Anterior cingulate cortex (tissue), 58 donors: ENCODE results near the gene MAEL.
A peak's percentile ranks its signal among the peaks of the same experiment; 100 is the strongest.
"Not testable (repeated sequence)": the region's sequence is repeated elsewhere in the genome, so short reads cannot be mapped to it uniquely, and the experiment has no call there.

Experiments used
- DNase-seq, 58 donors: peaks; one replicate each; lab custom pipeline; 2025; lab: John Stamatoyannopoulos, UW

The MAEL gene

GRCh38 chr1:166975361-166976129, 13.5 kb upstream of the MAEL start, which contains the start of gene ILDR2:
TSS of gene ILDR2 (minus strand) at chr1:166975540. CDS start at chr1:166975268, 272 bp downstream.
- peak in 52 of 58 donors; percentile 26 to 81 (median 61) for DNase-seq

DNA sequence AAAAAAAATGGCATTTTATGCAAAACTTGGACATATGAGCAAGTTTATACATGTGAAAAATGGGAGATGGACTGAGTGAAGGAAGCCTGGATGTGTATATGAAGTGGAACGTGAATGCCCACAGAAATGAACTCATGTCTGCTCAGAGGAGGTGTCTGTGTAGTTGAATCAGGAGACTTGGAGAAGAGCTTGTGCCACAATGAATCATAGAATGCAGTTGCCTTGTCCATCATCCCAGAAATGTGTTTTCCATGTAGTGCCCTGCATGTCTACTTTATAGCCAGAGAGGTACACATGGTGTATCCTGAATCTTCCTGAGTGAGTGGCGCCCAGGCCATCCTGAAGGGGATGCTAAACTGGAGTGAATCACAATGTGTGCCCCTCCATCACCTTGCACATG, 11.1 kb upstream of the MAEL start:
- DNase-seq = no peak

DNA sequence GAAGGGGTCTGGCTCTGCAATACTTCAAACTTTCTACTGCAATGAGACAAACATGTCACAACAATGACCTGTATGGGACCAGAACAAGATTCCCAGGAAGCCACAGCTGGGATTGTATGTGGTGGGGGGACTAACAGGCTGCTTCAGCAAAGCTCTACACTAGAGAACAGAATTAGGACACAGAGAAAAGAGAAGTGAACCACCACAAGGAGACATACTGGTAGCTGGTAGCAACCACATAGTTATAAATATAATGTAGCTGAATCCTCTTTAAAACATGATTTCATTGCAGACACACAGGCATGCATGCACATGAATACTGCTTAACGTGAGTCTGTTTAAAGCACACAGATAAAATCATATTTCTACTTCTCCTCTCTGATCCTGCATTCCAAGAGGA, 10.3 kb upstream of the MAEL start:
- DNase-seq = no peak

DNA sequence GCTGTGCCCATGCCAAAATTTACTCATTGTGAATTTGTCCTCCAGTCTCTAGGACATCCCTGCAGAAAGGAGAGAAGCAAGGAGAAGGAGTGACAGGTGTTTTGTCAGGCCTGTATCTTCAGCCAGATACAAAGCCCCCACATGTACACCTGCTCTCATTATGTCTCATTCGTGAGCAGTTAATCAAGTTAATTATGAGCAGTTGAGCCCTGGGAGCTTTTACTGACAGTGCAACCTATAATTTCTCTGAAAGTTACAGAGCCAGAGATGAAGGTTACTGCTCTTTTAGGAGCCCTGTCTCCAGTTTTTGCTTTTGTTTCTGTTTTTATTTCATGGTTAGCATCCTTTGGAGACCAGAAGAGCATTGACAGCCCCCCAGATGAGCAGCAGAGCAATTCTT, 8.7 kb upstream of the MAEL start:
- DNase-seq = no peak

GRCh38 chr1:166980818-166981217, 8.3 kb upstream of the MAEL start:
- DNase-seq = no peak

- DNase-seq = no peak
Observed at GRCh38 chr1:166981589-166981988, 7.5 kb upstream of the MAEL start.

- no peak for DNase-seq
Observed at GRCh38 chr1:166999075-166999474, 10.0 kb downstream of the MAEL start.

DNA sequence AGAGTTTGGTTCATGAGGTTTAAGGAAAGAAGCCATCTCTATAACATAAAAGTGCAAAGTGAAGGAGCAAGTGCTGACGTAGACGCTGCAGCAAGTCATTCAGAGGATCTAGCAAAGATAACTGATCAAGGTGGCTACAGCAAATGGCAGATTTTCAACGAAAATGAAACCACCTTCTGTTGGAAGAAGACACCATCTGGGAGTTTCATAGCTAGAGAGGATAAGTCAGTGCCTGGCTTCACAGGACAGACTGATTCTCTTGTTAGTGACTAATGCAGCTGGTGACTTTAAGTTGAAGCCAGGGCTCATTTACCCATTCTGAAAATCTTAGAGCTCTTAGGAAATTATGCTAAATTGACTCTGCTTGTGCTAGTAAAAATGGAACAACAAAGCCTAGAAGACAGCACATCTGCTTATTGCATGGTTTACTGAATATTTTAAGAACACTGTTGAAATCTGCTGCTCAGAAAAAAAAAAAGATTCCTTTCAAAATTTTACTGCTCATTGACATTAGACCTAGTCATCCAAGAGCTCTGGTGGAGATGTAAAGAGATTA, 10.5 kb downstream of the MAEL start:
- DNase-seq = no peak

DNA sequence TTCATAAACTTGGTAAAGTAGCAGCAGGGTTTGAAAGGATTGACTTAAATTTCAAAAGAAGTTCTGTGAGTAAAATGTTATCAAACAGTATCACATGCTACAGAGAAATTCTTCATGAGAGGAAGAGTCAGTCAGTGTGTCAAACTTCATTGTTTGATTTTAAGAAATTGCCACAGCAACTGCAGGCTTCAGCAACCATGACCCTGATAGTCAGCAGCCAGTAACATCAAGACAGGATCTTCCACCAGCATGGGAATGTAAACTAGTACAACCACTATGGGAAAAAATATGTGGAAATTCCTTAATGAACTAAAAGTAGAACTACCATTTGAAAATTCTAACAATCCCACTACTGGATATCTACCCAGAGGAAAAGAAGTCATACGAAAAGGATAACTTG, 11.5 kb downstream of the MAEL start:
- DNase-seq = no peak

GRCh38 chr1:167002354-167002753, 13.3 kb downstream of the MAEL start:
- no peak for DNase-seq

GRCh38 chr1:167003711-167004110, 14.6 kb downstream of the MAEL start:
- no peak for DNase-seq

- no peak for DNase-seq
Observed at GRCh38 chr1:167011560-167012191, 22.6 kb downstream of the MAEL start.

- DNase-seq = no peak
Observed at GRCh38 chr1:167012570-167012969, 23.5 kb downstream of the MAEL start.

DNA sequence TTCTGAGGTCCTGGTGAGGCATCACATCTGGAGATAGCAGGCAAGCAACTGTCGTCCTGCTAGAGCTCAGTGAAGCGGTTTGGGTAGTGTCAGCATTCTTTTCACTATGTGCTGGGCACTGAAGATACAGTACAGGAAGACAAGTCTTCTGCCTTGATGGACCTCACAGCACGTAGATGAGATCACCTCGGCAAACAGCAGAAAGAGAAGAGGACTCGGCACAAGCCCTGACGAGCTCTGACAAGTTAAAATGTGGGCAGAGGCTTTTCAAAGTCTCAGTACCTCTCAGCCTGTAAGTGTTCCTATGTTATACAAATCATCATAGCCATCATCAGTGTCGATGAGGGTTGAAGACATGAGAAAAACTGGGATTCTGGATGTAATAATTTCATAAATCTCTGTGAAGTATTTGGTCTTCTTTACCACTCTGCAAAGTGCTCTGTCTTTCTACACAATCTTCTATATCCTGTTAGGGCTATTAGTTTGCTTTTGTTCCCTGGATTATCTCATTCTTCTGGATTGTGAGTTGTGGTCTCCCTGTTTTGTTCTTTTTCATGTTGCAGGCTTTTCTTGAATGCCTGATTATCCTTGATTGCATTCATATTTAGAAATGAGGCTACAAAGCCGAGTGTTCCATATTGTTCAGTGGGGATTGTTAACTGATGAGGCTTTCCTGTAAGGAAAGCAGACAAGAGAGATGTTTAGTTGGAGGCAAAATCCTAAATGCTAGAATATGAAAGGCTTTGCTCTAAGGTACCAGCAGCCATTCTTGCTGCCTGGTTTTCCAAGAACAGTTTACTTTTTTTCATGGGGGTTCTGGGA, 24.2 kb downstream of the MAEL start:
- DNase-seq = no peak

GRCh38 chr1:167016100-167016750, 27.1 kb downstream of the MAEL start:
- no peak for DNase-seq

DNA sequence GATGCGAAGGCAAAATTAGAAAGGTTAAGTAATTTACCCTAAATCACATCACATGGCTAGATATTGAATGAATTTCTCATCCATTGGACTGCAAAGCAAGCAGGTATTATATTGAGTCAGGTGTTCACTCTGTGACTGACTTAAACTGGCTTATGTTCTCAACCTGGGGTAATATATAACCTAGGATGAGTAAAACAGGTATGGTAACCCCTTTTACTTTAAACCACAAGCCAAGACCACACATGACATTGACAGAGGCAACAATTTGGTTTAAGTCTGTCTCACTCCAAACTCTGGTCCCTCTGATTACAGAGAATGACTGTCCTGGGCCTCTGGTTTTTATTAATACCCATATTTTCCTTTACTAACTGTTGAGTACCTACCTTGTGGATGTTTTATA, 33.3 kb downstream of the MAEL start:
- no peak for DNase-seq

DNA sequence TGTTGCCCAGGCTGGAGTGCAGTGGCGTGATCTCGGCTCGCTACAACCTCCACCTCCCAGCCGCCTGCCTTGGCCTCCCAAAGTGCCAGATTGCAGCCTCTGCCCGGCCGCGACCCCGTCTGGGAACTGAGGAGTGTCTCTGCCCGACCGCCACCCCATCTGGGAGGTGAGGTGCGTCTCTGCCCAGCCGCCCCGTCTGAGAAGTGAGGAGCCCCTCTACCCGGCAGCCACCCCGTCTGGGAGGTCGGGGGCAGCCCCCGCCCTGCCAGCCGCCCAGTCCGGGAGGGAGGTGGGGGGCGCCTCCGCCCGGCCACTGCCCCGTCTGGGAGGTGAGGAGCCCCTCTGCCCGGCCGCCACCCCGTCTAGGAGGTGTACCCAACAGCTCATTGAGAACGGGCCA, 40.5 kb downstream of the MAEL start:
- not testable (repeated sequence) for DNase-seq

DNA sequence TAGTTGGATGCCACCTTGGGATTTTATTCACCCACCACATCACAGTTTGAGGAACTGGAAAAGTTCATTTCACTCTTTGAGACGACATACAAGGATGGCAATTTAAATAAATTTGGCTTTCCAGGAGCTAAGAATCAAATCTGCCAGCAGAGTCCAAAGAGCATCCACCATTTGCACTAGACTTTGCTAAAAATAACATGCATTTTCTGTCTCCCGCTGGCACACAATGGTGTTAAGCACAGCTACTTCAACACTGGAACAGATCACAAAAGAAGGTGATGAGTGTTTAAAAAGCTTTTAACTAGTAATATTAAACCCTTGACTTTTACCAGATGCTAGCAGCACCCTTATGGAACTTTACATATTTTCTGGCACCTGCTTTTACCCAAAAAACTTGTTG, 44.6 kb downstream of the MAEL start:
- DNase-seq = no peak

DNA sequence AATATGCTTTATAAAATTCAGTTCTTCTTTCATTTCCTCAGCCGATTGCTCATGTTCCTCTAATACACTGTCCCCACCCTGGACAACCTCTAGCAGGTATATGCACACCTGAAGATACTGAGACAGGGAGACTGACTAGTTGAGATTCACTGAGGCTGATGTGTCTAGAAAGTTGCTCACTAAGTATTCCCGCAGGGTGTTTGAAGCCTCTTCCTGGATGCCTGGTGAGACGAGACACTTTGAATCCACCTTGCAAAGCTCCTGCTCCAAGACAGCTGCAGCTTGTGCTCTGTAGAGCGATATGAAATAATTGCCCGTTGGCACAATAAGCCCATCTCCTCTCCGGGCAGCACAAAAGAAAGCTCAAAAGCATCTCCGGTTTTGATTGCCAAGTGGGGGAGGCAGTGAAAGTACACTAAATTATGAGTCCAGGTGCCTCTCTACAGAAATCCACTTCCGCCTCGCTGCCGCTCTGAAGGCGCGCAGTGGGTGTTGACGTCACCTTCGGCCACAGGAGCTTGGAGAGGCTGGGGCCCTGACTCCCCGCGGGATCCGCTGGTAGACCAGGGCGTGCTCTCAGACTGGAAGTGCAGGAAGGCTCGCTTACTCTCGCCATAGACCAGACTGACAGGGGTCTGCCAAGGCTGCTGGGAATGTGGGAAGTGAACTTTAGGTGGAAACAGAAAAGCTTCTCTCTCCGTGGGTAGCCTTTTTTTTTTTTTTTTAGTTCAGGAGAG, 54.8 kb downstream of the MAEL start:
- DNase-seq = peak in 36 of 58 donors; percentile 6 to 64 (median 27)

DNA sequence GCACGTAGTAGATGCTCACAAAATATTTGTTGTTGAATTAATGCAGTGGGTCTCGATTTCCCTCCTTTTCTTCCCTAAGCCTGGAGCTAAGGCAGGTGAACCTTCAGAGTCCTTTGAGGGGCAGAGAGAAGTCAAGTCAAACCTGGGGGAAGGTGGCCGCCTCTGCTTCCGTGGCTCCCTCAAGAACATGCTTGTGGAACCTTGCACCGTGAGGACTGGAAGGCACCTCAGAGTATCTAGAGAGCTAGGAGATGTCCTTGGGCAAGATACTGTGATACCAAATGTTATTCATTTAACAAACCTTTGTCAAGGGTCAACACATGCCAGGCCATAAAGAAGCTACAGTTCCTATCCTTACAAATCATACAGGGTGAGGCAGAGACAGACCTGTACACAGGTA, 62.8 kb downstream of the MAEL start:
- no peak for DNase-seq
